Measurements from ENCODE around the gene DNAJB8.

Gene DNAJB8

DNA sequence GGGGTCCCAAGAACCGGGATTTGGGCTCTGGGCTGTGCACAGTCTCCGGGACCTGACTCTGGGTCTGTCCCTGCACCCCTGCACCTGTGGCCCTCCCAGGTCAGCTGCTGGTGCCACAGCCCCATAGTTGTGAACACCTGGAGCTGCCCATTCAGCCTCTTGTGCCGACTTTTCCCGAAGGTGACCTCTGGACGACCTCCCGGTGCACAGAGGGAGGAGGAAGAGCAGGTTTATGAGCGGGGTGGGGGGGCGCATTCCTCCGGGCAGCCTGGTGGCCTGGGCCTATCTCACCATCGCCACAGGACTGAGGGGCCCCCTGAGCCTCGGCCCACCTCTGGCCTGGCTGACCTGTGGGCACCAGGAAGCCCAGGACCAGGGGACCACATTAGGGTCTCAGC, 45.3 kb downstream of the DNAJB8 start:
- TF ChIP-seq, protein P1, sequence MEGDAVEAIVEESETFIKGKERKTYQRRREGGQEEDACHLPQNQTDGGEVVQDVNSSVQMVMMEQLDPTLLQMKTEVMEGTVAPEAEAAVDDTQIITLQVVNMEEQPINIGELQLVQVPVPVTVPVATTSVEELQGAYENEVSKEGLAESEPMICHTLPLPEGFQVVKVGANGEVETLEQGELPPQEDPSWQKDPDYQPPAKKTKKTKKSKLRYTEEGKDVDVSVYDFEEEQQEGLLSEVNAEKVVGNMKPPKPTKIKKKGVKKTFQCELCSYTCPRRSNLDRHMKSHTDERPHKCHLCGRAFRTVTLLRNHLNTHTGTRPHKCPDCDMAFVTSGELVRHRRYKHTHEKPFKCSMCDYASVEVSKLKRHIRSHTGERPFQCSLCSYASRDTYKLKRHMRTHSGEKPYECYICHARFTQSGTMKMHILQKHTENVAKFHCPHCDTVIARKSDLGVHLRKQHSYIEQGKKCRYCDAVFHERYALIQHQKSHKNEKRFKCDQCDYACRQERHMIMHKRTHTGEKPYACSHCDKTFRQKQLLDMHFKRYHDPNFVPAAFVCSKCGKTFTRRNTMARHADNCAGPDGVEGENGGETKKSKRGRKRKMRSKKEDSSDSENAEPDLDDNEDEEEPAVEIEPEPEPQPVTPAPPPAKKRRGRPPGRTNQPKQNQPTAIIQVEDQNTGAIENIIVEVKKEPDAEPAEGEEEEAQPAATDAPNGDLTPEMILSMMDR (IDR thresholded peaks at IDR 0.05; ENCODE audit: low read depth, low read length) = no peak
- H3K4me3 ChIP-seq (replicated peaks in 1 of 2; ENCODE audit: low read depth in 2 of 2, low read length in 2 of 2) = no peak overlapping the region

DNA sequence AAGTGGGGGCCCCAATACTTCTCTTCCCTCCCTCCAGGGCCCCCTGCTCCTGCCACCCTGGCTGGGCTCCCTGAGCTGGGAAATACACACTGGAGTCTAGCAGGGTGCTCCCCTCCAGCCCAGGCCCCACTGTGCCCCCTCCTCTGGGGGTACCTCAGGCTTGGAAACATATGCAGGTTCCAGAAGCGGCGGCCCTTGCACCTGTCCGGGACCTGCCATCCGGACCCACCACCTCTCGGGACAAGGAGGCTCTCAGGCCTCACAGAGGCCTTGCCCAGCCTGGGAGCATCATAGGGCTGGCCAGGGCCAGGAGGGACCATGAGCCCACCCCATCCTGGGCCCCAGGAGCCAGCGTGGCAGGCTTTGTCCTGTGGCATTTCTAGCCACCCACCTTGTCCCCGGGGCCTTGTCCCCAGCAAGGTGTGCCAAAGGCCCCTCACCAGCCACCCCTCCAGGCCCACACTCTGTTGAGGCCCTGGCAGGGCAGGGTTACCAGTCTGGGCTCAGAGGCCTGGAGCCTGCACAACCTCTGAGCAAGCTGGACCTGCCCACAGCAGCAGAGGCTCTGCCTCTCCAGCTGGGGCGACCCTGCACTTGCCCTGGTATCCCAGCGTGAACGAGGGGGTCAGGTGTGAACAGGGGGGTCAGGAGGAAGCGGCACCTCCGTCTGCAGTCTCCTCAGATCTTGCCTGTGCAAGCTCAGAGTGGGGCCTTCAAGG, 45.8 kb downstream of the DNAJB8 start:
- no peak for DNase-seq (ENCODE audit: low read depth in 2 of 2)
- no peak overlapping the region for H3K4me3 ChIP-seq (replicated peaks in 1 of 2; ENCODE audit: low read depth in 2 of 2, low read length in 2 of 2)
- TF ChIP-seq, protein P1 (IDR thresholded peaks at IDR 0.05; ENCODE audit: low read depth, low read length) = no peak

More for the DNA sequence above, 45.3 kb downstream of the DNAJB8 start:
- DNase-seq (ENCODE audit: low read depth in 2 of 2) = no peak

DNA sequence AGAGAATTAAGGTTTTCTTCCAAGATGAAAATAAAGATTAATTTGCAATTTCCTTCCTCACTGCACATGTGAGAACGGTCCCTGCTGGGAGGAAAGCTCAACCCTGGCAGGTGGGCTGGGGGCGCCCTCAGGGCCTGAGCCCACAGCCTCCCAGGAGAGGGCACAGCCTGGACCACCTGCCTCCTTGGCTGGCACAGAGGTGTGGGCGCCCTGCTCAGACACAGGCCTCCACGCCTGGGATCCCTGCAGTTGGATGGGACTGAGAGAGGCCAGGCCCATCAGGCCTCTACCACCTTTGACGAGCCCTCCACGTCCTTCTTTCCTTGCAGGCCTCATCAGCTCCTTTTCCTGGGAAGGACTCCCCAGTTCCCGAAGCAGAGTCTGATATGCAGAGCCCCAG, 46.4 kb downstream of the DNAJB8 start:
- no peak overlapping the region for H3K4me3 ChIP-seq (replicated peaks in 1 of 2; ENCODE audit: low read depth in 2 of 2, low read length in 2 of 2)
- TF ChIP-seq, protein P1 (IDR thresholded peaks at IDR 0.05; ENCODE audit: low read depth, low read length) = no peak
- DNase-seq (ENCODE audit: low read depth in 2 of 2) = no peak

- DNase-seq (ENCODE audit: low read depth in 2 of 2) = no peak
- TF ChIP-seq, protein P1 (IDR thresholded peaks at IDR 0.05; ENCODE audit: low read depth, low read length) = no peak
- no peak overlapping the region for H3K4me3 ChIP-seq (replicated peaks in 1 of 2; ENCODE audit: low read depth in 2 of 2, low read length in 2 of 2)
Observed at GRCh38 chr3:128419311-128419710, 47.4 kb downstream of the DNAJB8 start.

DNA sequence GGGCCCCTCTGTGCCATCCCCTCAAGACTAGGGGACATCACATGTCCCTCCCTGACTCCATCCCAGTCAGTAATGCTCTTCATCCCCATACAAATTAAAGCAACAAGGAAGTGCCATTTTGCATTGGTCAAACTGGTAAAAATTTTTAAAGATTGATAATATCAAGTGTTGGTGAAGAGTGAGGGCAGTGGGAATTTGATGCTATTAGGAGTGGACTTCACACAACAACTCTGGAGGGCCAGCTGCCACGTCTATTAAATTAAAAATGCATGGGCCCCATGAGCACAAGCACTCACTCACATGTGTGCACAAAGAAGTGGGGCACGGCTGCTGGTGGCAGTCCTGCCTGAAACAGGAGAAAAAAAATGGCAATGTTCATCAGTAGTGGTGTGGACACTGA, 47.8 kb downstream of the DNAJB8 start:
- H3K4me3 ChIP-seq (replicated peaks in 1 of 2; ENCODE audit: low read depth in 2 of 2, low read length in 2 of 2) = no peak overlapping the region
- no peak for DNase-seq (ENCODE audit: low read depth in 2 of 2)
- TF ChIP-seq, protein P1 (IDR thresholded peaks at IDR 0.05; ENCODE audit: low read depth, low read length) = no peak

DNA sequence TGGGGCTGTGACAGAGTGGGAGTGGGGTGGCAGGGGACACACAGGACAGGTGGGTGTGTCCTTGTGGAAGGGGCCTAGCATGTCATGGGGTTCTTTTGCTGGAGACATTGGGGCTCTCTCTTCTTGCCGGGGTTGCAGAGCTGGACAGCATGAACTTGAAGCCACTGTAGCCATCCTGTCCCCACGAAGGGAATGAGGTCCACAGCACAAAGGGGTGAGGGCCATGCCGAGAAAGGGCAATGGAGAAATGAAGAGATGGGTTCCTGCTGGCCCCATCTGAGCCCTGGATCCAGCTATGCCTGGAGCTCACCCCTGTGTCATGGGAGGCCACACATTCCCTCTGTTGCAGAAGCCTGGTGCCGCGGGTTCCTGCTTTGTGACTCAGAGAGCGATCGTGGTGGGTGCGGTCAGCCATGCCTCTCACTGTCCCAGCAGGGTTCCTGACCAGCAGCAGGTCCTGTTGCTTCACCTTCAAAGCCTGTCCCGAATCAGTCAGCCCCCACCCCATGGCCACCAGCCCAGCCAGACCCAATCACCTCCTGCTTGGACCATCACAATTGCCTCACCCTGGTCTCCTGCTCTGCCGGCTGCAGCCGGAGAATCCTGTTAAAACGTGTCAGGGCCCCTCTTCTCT, 50.0 kb downstream of the DNAJB8 start:
- TF ChIP-seq, protein P1 (IDR thresholded peaks at IDR 0.05; ENCODE audit: low read depth, low read length) = no peak
- H3K4me3 ChIP-seq (replicated peaks in 1 of 2; ENCODE audit: low read depth in 2 of 2, low read length in 2 of 2) = no peak overlapping the region
- peak; percentile 44 to 73 for DNase-seq (ENCODE audit: low read depth in 2 of 2)
